Tibial artery (tissue), 4 donors: ENCODE measurements around the gene ABCC1.

Experiments used
- DNase-seq, 2 donors: peaks; one replicate each; pipeline ENCODE4 v3.0.0-alpha.2; 2019
- H3K27ac ChIP-seq, 2 donors: fragments of 200-600 bp; sonication (generic) in 1 of 2; 1 replicate in 1 of 2; 2 replicates in 1 of 2; pipeline ENCODE4 v1.5.1; 2018 to 2019; ENCODE audit warnings: mild to moderate bottlenecking in 1 of 2
- H3K27me3 ChIP-seq, 2 donors: fragments of 200-600 bp; sonication (generic) in 1 of 2; one replicate each; pipeline versions ENCODE4 v1.5.1 to v1.6.0; 2016 to 2019
- H3K36me3 ChIP-seq, 3 donors: fragments of 200-600 bp; sonication (generic) in 2 of 3; one replicate each; pipeline ENCODE4 v1.5.1; 2016 to 2019; ENCODE audit warnings: mild to moderate bottlenecking in 2 of 3
- H3K4me1 ChIP-seq, 4 donors: fragments of 200-600 bp; sonication (generic) in 2 of 4; 1 replicate in 3 of 4; 2 replicates in 1 of 4; pipeline ENCODE4 v1.5.1; 2016 to 2019
- H3K4me3 ChIP-seq, 2 donors: fragments of 200-600 bp; sonication (generic) in 1 of 2; 1 replicate in 1 of 2; 2 replicates in 1 of 2; pipeline ENCODE4 v1.5.1; 2018 to 2019; ENCODE audit warnings: mild to moderate bottlenecking in 2 of 2
- H3K9me3 ChIP-seq, 3 donors: fragments of 200-600 bp; sonication (generic) in 1 of 3; one replicate each; pipeline ENCODE4 v1.5.1; 2016 to 2019
- intact Hi-C: fragments of 100-400 bp; cut with DNase I; formaldehyde crosslinking; loops from one replicate; pipeline ENCODE4 v1.15.0; 2023; ENCODE audit warnings: low total_unique reads
- TF ChIP-seq, protein P1 (sequence below), 2 experiments: fragments of 200-600 bp in 1 of 2; fragments of 450-650 bp in 1 of 2; IDR thresholded peaks; one replicate each; pipeline ENCODE4 v1.5.1; 2017 to 2019; ENCODE audit warnings: antibody characterized with exemption in 2 of 2, mild to moderate bottlenecking in 1 of 2, moderate library complexity in 1 of 2

Gene ABCC1

GRCh38 chr16:16073001-16073545, 123.7 kb downstream of the ABCC1 start:
- peaks cover 6 to 42% (median 33%) of the 10 kb centered on the region in 3 donors for H3K36me3 ChIP-seq
- H3K27ac ChIP-seq, result no peak overlapping the region
- no peaks in the 10 kb centered on the region for H3K27me3 ChIP-seq
- intact Hi-C loops, result no loop called here
- no peaks in the 10 kb centered on the region for H3K9me3 ChIP-seq
- no peak for DNase-seq
- TF ChIP-seq, protein P1, sequence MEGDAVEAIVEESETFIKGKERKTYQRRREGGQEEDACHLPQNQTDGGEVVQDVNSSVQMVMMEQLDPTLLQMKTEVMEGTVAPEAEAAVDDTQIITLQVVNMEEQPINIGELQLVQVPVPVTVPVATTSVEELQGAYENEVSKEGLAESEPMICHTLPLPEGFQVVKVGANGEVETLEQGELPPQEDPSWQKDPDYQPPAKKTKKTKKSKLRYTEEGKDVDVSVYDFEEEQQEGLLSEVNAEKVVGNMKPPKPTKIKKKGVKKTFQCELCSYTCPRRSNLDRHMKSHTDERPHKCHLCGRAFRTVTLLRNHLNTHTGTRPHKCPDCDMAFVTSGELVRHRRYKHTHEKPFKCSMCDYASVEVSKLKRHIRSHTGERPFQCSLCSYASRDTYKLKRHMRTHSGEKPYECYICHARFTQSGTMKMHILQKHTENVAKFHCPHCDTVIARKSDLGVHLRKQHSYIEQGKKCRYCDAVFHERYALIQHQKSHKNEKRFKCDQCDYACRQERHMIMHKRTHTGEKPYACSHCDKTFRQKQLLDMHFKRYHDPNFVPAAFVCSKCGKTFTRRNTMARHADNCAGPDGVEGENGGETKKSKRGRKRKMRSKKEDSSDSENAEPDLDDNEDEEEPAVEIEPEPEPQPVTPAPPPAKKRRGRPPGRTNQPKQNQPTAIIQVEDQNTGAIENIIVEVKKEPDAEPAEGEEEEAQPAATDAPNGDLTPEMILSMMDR (IDR thresholded peaks at IDR 0.05), result no peak
- peaks cover 0 to 60% (median 27%) of the 10 kb centered on the region in 4 donors for H3K4me1 ChIP-seq
- no peak overlapping the region for H3K4me3 ChIP-seq

- no peaks in the 10 kb centered on the region for H3K9me3 ChIP-seq
- H3K4me1 ChIP-seq, result peaks cover 0 to 51% (median 27%) of the 10 kb centered on the region in 4 donors
- H3K4me3 ChIP-seq, result no peak overlapping the region
- H3K36me3 ChIP-seq, result peaks cover 16 to 46% (median 37%) of the 10 kb centered on the region in 3 donors
- intact Hi-C loops, result no loop called here
- H3K27ac ChIP-seq, result peak overlapping the region; percentile 37 to 46
- no peak for DNase-seq
- no peaks in the 10 kb centered on the region for H3K27me3 ChIP-seq
- TF ChIP-seq, protein P1 (IDR thresholded peaks at IDR 0.05), result no peak
Observed at GRCh38 chr16:16073891-16074881, 124.8 kb downstream of the ABCC1 start.

DNA sequence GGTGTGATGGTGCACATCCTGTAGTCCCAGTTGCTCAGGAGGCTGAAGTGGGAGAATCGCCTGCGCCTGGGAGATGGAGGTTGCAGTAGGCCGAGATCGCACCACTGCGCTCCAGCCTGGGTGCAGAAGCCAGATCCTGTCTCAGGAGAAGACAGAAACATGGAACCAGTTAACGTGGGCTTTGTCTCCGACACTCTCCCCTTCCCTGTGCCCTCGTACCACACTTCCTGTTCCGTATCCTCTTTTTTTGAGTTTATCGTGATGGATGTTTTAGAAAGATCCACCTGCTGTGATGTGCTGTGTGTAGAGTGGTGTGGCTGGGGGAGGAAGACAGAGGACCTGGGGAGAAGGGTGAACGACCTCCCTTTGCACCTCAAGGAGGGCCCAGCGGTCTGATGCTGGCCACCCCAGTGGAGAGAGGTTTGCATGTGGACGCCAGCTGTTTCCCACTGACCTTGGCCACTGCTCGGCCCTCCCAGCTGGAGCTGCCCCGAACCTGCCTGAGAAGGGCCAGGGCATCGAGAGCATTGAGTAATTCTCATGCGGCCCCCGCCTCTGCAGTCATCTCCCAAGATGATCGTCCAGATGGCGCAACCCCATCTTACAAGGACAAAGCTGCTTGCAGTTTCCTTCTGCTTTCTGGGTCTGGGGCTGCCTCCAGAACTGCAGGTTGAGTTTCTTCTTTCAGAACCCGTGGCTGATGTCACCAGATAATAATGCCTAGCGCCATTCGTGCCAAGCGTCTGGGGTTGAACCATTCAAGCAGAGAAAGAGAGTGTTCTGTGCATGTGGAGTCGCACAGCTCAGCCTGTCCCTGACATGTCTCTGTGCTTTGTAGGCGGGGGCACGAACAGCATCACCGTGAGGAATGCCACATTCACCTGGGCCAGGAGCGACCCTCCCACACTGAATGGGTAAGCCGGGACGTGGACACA, 126.3 kb downstream of the ABCC1 start:
- Histone ChIP-seq H3K27me3 (no peaks in the 10 kb centered on the region), H3K27ac (peak overlapping the region; percentile 37 to 46), H3K9me3 (no peaks in the 10 kb centered on the region), H3K4me1 (peaks cover 0 to 39% (median 23%) of the 10 kb centered on the region in 4 donors), H3K36me3 (peaks cover 30 to 62% (median 45%) of the 10 kb centered on the region in 3 donors), H3K4me3 (no peak overlapping the region)
- TF ChIP-seq, protein P1 (IDR thresholded peaks at IDR 0.05), result no peak
- intact Hi-C loops, result no loop called here
- peak; percentile 53 to 79 for DNase-seq

DNA sequence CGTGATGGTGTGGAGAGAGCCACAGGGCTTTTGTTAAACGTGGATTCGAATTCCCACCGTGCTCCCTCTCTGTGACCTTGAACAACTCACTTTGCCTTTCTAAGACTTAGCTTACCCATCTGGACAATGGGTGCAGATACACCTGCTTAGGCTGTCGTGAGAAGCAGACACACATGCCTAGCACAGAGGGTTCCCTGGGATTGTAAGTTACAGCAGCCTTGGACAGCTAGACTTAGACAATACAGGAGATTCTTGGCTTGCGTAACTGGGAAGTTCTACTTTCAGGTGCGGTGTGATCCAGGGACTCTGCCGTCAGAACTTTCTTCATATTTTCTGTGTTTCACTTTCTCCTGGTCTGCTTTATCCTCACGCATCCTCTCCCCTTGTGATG, 127.0 kb downstream of the ABCC1 start:
- H3K9me3 ChIP-seq, result no peaks in the 10 kb centered on the region
- TF ChIP-seq, protein P1 (IDR thresholded peaks at IDR 0.05), result no peak
- H3K36me3 ChIP-seq, result peaks cover 32 to 62% (median 45%) of the 10 kb centered on the region in 3 donors
- H3K4me1 ChIP-seq, result peaks cover 0 to 32% (median 19%) of the 10 kb centered on the region in 4 donors
- H3K27me3 ChIP-seq, result no peaks in the 10 kb centered on the region
- no peak for DNase-seq
- no peak overlapping the region for H3K4me3 ChIP-seq
- intact Hi-C loops, result no loop called here
- no peak overlapping the region for H3K27ac ChIP-seq

DNA sequence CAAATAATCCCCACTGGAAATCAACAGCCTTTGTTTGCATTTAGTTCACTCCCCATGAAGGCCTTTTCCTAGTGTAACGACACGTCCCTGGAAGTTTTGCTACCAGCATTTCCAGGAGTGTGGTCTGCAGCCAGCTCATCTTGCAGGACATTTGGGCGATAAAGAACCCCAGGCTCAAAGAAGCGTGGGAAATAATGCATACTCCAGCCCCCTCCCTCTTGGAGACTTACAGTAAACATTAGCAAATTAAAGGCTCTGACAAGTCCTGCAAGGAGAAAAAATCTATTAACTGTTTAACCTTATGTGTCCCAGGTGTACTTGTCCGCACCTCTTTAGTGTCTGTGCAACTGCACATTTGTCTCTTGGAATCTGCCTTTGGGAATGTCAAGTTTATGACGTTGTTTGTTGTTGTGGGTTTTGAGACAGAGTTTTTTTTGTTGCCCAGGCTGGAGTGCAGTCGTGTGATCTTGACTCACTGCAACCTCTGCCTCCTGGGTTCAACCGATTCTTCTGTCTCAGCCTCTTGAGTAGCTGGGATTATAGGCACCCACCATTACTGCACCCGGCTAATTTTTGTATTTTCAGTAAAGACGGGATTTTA, 131.1 kb downstream of the ABCC1 start:
- H3K36me3 ChIP-seq, result peaks cover 70 to 91% (median 76%) of the 10 kb centered on the region in 3 donors
- no peak overlapping the region for H3K27ac ChIP-seq
- peaks cover 0 to 5% (median 5%) of the 10 kb centered on the region in 3 donors for H3K9me3 ChIP-seq
- intact Hi-C loops, result no loop called here
- H3K27me3 ChIP-seq, result no peaks in the 10 kb centered on the region
- H3K4me1 ChIP-seq, result peaks cover 0 to 3% (median 0%) of the 10 kb centered on the region in 4 donors
- TF ChIP-seq, protein P1 (IDR thresholded peaks at IDR 0.05), result no peak
- H3K4me3 ChIP-seq, result no peak overlapping the region
- no peak for DNase-seq
